HG02840 (cell line): ENCODE results near the gene FOXP1.
A peak's percentile ranks its signal among the peaks of the same experiment; 100 is the strongest.

Source experiments
- ATAC-seq: cut with Tn5 transposase; IDR thresholded peaks from one replicate; pipeline ENCODE4 v1.9.1; 2021; ENCODE audit warnings: mild to moderate bottlenecking, moderate library complexity, moderate number of reproducible peaks; ENCODE audit not compliant: unreplicated experiment, low FRiP score

The FOXP1 gene

GRCh38 chr3:71456826-71457225 is 126.7 kb downstream of the FOXP1 start:
- no peak for ATAC-seq

- no peak for ATAC-seq
Observed at GRCh38 chr3:71456156-71456555, 127.4 kb downstream of the FOXP1 start.

- ATAC-seq, result no peak
Observed at GRCh38 chr3:71454512-71455403, 128.8 kb downstream of the FOXP1 start.

- no peak for ATAC-seq
Observed at GRCh38 chr3:71453822-71454511, 129.6 kb downstream of the FOXP1 start.

GRCh38 chr3:71453319-71453718 is 130.2 kb downstream of the FOXP1 start:
- ATAC-seq, result no peak

- ATAC-seq, result no peak
Observed at GRCh38 chr3:71451812-71452211, 131.7 kb downstream of the FOXP1 start.

GRCh38 chr3:71451060-71451459 is 132.5 kb downstream of the FOXP1 start:
- ATAC-seq, result no peak

- no peak for ATAC-seq
Observed at GRCh38 chr3:71450162-71450561, 133.4 kb downstream of the FOXP1 start.

GRCh38 chr3:71447803-71448202 is 135.7 kb downstream of the FOXP1 start:
- no peak for ATAC-seq

GRCh38 chr3:71447197-71447596 is 136.3 kb downstream of the FOXP1 start:
- ATAC-seq, result no peak

- no peak for ATAC-seq
Observed at GRCh38 chr3:71446734-71447133, 136.8 kb downstream of the FOXP1 start.

GRCh38 chr3:71446260-71446659 is 137.3 kb downstream of the FOXP1 start:
- ATAC-seq, result no peak

GRCh38 chr3:71444861-71445259 is 138.7 kb downstream of the FOXP1 start:
- ATAC-seq, result no peak

- ATAC-seq, result peak; percentile 88
Observed at GRCh38 chr3:71444028-71444860, 139.3 kb downstream of the FOXP1 start.

- no peak for ATAC-seq
Observed at GRCh38 chr3:71443332-71443731, 140.2 kb downstream of the FOXP1 start.

GRCh38 chr3:71442652-71443042 is 140.9 kb downstream of the FOXP1 start:
- ATAC-seq, result no peak

GRCh38 chr3:71441925-71442651 is 141.4 kb downstream of the FOXP1 start:
- no peak for ATAC-seq

GRCh38 chr3:71441217-71441924 is 142.2 kb downstream of the FOXP1 start:
- ATAC-seq, result no peak

- ATAC-seq, result no peak
Observed at GRCh38 chr3:71438904-71439303, 144.6 kb downstream of the FOXP1 start.
